ENCODE data around the gene PDLIM7.
A peak's percentile ranks its signal among the peaks of the same experiment; 100 is the strongest.

GRCh38 chr5:177478711-177479646, 18.4 kb downstream of the PDLIM7 start:
- TF ChIP-seq CTCF (IDR thresholded peaks at IDR 0.05) (no peak), POLR2AphosphoS5 (IDR thresholded peaks at IDR 0.05) (peak; percentile 19 to 71)
